GM12878 (cell line): Measurements from ENCODE around the gene ZNF652. TPM values are rescaled to one million over a fixed set of nuclear protein-coding genes. Genes with fewer than 3 reads are reported as not detected.

ENCODE experiments used
- ATAC-seq: fragments of 200-7000 bp; cut with Tn5 transposase; 3 replicates; pipeline ENCODE4 v1.9.1; 2020; ENCODE audit warnings: mild to moderate bottlenecking, moderate library complexity
- BruUV-seq: library from RNA; stranded (reverse); fragments of 400-500 nt; replicated peaks from 2 replicates; lab custom pipeline; 2021; lab: Mats Ljungman, UMichigan
- CTCF ChIA-PET: fragments of 300-600 bp; sonication (Branson Sonifier 250); formaldehyde crosslinking; extraction: SDS; loops from one replicate; lab custom pipeline; 2021; ENCODE audit warnings: inconsistent platforms; lab: Yijun Ruan, JAX
- POLR2A ChIA-PET: fragments of 350-600 bp; formaldehyde crosslinking; extraction: SDS; loops from one replicate; lab custom pipeline; 2021; ENCODE audit warnings: inconsistent platforms; lab: Charles Lee
- RAD21 ChIA-PET: fragments of 300-600 bp; sonication (Branson Sonifier 250); formaldehyde crosslinking; loops from one replicate; lab custom pipeline; 2023; ENCODE audit warnings: antibody characterized with exemption; ENCODE audit not compliant: unreplicated experiment; lab: Charles Lee
- SMC1A ChIA-PET: fragments of 300-600 bp; sonication (Branson Sonifier 250); formaldehyde crosslinking; loops from one replicate; lab custom pipeline; 2023; ENCODE audit not compliant: unreplicated experiment, uncharacterized antibody; lab: Charles Lee
- DNase-seq: peaks from one replicate; pipeline ENCODE4 v3.0.0-alpha.2; 2011; ENCODE audit warnings: low read depth, low spot score
- FAIRE-seq: peaks from 3 replicates; lab custom pipeline; 2011; peaks lifted over from hg19 to GRCh38; lab: Jason Lieb, UNC
- H2AFZ ChIP-seq: 2 replicates; pipeline ENCODE4 v1.6.0; 2011; ENCODE audit warnings: low read depth, low read length, control low read depth; ENCODE audit not compliant: control insufficient read depth
- H3K27ac ChIP-seq: 2 replicates; pipeline ENCODE4 v1.5.1; 2011; ENCODE audit warnings: control low read depth; ENCODE audit not compliant: control insufficient read depth, insufficient read depth
- H3K27me3 ChIP-seq, 2 experiments: replicated peaks in 1 of 2; 2 replicates each; pipeline versions ENCODE4 v1.6.0 to v1.6.1; 2011; ENCODE audit warnings: low read length in 1 of 2; ENCODE audit not compliant: control insufficient read depth in 2 of 2, insufficient read depth in 2 of 2
- H3K36me3 ChIP-seq, 2 experiments: 2 replicates each; pipeline ENCODE4 v1.5.1; 2011; ENCODE audit warnings: low read length in 1 of 2; ENCODE audit not compliant: control insufficient read depth in 2 of 2, insufficient read depth in 2 of 2
- H3K4me1 ChIP-seq: 2 replicates; pipeline ENCODE4 v1.6.1; 2011; ENCODE audit warnings: mild to moderate bottlenecking, low read length, moderate library complexity, mixed read lengths; ENCODE audit not compliant: control insufficient read depth, insufficient read depth
- H3K4me2 ChIP-seq: 2 replicates; pipeline ENCODE4 v1.6.0; 2011; ENCODE audit warnings: control low read depth; ENCODE audit not compliant: control insufficient read depth, insufficient read depth
- H3K4me3 ChIP-seq: fragments of 200-600 bp; sonication (generic); 2 replicates; pipeline ENCODE4 v1.5.1; 2016
- H3K79me2 ChIP-seq: 2 replicates; pipeline ENCODE4 v1.6.0; 2011; ENCODE audit warnings: low read length; ENCODE audit not compliant: control insufficient read depth, insufficient read depth
- H3K9ac ChIP-seq: 2 replicates; pipeline ENCODE4 v1.8.0; 2011; ENCODE audit warnings: low read length, control low read depth, mixed read lengths; ENCODE audit not compliant: control insufficient read depth, insufficient read depth
- H3K9me3 ChIP-seq: replicated peaks from 3 replicates; pipeline ENCODE4 v1.5.1; 2011; ENCODE audit warnings: mild to moderate bottlenecking, low read length; ENCODE audit not compliant: control insufficient read depth, insufficient read depth
- H4K20me1 ChIP-seq: 2 replicates; pipeline ENCODE4 v1.6.0; 2011; ENCODE audit not compliant: control insufficient read depth, insufficient read depth
- BRCA1 ChIP-seq: IDR thresholded peaks from 2 replicates; pipeline ENCODE4 v1.6.1; 2011; ENCODE audit warnings: low read depth, low read length, improper control_type of control experiment
- CREB1 ChIP-seq: IDR thresholded peaks from 2 replicates; pipeline ENCODE4 v1.6.1; 2012; ENCODE audit warnings: low read depth, mild to moderate bottlenecking, inconsistent platforms
- ETV6 ChIP-seq, 2 experiments: fragments of 450-650 bp in 1 of 2; IDR thresholded peaks in 1 of 2; conservative IDR thresholded peaks in 1 of 2; 2 replicates each; pipeline ENCODE4 v1.6.1; 2014; ENCODE audit warnings: antibody characterized with exemption in 1 of 2, borderline replicate concordance in 1 of 2, low read depth in 1 of 2, mild to moderate bottlenecking in 1 of 2, moderate library complexity in 1 of 2
- NBN ChIP-seq: fragments of 450-650 bp; IDR thresholded peaks from 2 replicates; pipeline ENCODE4 v1.6.1; 2016
- PAX5 ChIP-seq: IDR thresholded peaks from 2 replicates; pipeline ENCODE4 v1.6.1; 2011; ENCODE audit warnings: low read depth, low read length, borderline replicate concordance
- POLR2AphosphoS2 ChIP-seq: IDR thresholded peaks from 2 replicates; pipeline ENCODE4 v1.6.1; 2011; ENCODE audit warnings: low read depth, mild to moderate bottlenecking, low read length, improper control_type of control experiment, moderate library complexity
- SMAD1 ChIP-seq: fragments of 450-650 bp; IDR thresholded peaks from 2 replicates; pipeline ENCODE4 v1.6.1; 2018; ENCODE audit warnings: mild to moderate bottlenecking, low read depth; ENCODE audit not compliant: partially characterized antibody
- SMARCA5 ChIP-seq: fragments of 450-650 bp; IDR thresholded peaks from 2 replicates; pipeline ENCODE4 v1.6.1; 2017; ENCODE audit warnings: mild to moderate bottlenecking
- SREBF2 ChIP-seq: IDR thresholded peaks from 2 replicates; pipeline ENCODE4 v1.6.1; 2012; ENCODE audit warnings: mild to moderate bottlenecking, low read length
- TARDBP ChIP-seq: IDR thresholded peaks from 2 replicates; pipeline ENCODE4 v1.6.1; 2016; ENCODE audit warnings: borderline replicate concordance
- TCF12 ChIP-seq: IDR thresholded peaks from 2 replicates; pipeline ENCODE4 v1.6.1; 2011; ENCODE audit warnings: low read depth, mild to moderate bottlenecking, low read length
- ZBTB33 ChIP-seq: fragments of 450-650 bp; IDR thresholded peaks from 2 replicates; pipeline ENCODE4 v1.6.1; 2017; ENCODE audit warnings: mild to moderate bottlenecking
- ZBTB4 ChIP-seq: fragments of 450-650 bp; formaldehyde crosslinking; IDR thresholded peaks from 2 replicates; pipeline ENCODE4 v1.4.0; 2022; ENCODE audit warnings: mild to moderate bottlenecking, moderate library complexity
- WGBS: methylation state at CpG from one replicate; pipeline ENCODE4 v1.1.6; 2016; ENCODE audit warnings: low lambda C conversion rate; ENCODE audit not compliant: insufficient replicate concordance, insufficient coverage; ENCODE audit errors: missing lambda C conversion rate; 5-methylcytosine and 5-hydroxymethylcytosine counted together
- in situ Hi-C: fragments of 300-500 bp; cut with MboI; formaldehyde crosslinking; loops from 9 replicates; pipeline ENCODE4 v1.14.3; 2018; ENCODE audit warnings: mixed read lengths
- intact Hi-C: fragments of 100-400 bp; cut with micrococcal nuclease; formaldehyde crosslinking; loops from one replicate; pipeline ENCODE4 v1.14.2; 2022; ENCODE audit not compliant: unreplicated experiment
- polyA plus RNA-seq, 11 experiments: library from polyadenylated mRNA; depleted of rRNA in 4 of 11; unstranded in 6 of 11; stranded (reverse) in 5 of 11; fragments of >200 nt; fragmentation: Nextera tagmentation in 4 of 11; fragmentation: Illumina TruSeq in 1 of 11; extraction: Ambion mirVana in 4 of 11; extraction: Trizol in 1 of 11; gene quantifications; 1 replicate in 1 of 11; 2 replicates in 10 of 11; pipeline versions ENCODE4 v1.2.1 to v1.2.3, GENCODE V29; 2011 to 2016; ENCODE audit warnings: inconsistent platforms in 2 of 11, missing spikeins in 2 of 11, low read depth in 1 of 11
- total RNA-seq, 4 experiments: library from RNA; depleted of rRNA in 3 of 4; stranded (reverse); fragments of >200 nt in 3 of 4; fragmentation: Illumina TruSeq in 1 of 4; extraction: Trizol in 1 of 4; gene quantifications; 2 replicates each; pipeline versions ENCODE4 v1.2.1 to v1.2.3, GENCODE V29; 2013 to 2021

ZNF652 gene
- total and polyA plus RNA-seq, 10 of the 15 experiments (the other 5 are each of a cell fraction or from before 2014, with no cell fraction given): 3.4 to 13.1 (median 8.7) TPM

DNA sequence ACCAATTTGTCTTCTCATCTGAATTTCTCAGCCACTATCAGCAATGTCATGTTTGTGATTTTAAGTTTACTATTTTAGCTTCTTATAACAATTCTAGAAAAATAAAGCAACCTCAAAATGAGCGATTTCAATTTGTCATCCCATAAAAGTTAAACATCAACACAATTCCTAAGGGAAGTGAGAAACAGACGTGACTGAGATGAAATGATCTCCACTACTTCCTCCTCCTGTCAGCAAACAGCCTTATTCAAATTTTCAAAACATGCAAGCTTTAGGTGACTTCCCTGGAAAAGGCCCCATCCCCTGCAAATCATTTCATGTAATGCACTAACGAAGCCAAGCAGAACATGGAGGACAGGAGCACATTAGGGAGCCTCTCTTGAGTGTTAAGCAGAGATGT, 64.9 kb downstream of the ZNF652 start:
- no peak for DNase-seq
- Histone ChIP-seq H3K27ac (no peak overlapping the region), H3K27me3 (no peaks in the 10 kb centered on the region), H3K79me2 (no peaks in the 10 kb centered on the region), H3K36me3 (peaks cover 1 to 8% of the 10 kb centered on the region in 2 experiments), H3K4me3 (no peak overlapping the region), H3K9ac (no peak overlapping the region), H2AFZ (no peak overlapping the region), H3K9me3 (no peaks in the 10 kb centered on the region), H4K20me1 (no peaks in the 10 kb centered on the region)
- ChIA-PET RAD21 (interaction anchor here (1.4 kb wide), 1 partner anchor 71 kb away, joined by 3 read pairs; no protein-coding TSS in a partner anchor), CTCF (interaction anchor here (0.9 to 2.2 kb wide), 7 partner anchors 9 to 100 kb away, joined by 3 to 12 read pairs (median 4); no protein-coding TSS in a partner anchor), SMC1A (interaction anchor here (0.8 to 1.4 kb wide), 6 partner anchors 10 to 105 kb away, joined by 3 to 5 read pairs (median 3); no protein-coding TSS in a partner anchor), POLR2A (no interaction called here)
- WGBS: 75% methylated on average over 3 of the region's 3 CpGs
- FAIRE-seq: no peak
- ATAC-seq: no peak
- intact Hi-C loops: no loop called here
- in situ Hi-C loops: no loop called here
- BruUV-seq: no TSS peak
- TF ChIP-seq ZBTB4 (no peak), SREBF2 (no peak), ETV6 (conservative IDR thresholded peaks at IDR 0.05 in 1 of 2, IDR thresholded peaks at IDR 0.05 in 1 of 2; ENCODE audit: borderline replicate concordance in 1 of 2, low read depth in 1 of 2) (no peak), ZBTB33 (no peak), CREB1 (no peak), SMARCA5 (no peak), NBN (no peak), POLR2AphosphoS2 (no peak), PAX5 (no peak), SMAD1 (no peak), BRCA1 (no peak), TCF12 (no peak), TARDBP (no peak)
- TF ChIP-seq, all 136 proteins: peak for 0
- H3K4me2 ChIP-seq: no peak overlapping the region
- no peaks in the 10 kb centered on the region for H3K4me1 ChIP-seq
